Thymus (tissue), 11 donors: ENCODE results near the gene ATP1B1. TPM values are rescaled to one million over a fixed set of nuclear protein-coding genes. Genes with fewer than 3 reads are reported as not detected.

Experiments
- DNase-seq, 9 donors: peaks; one replicate each; pipeline ENCODE4 v3.0.0-alpha.2; 2013; ENCODE audit warnings: low spot score in 9 of 9, low read depth in 6 of 9, missing footprints in 1 of 9
- H3K27ac ChIP-seq, 2 donors: one replicate each; pipeline ENCODE4 v1.5.1; 2013; ENCODE audit warnings: control low read depth in 1 of 2, low read depth in 1 of 2, low read length in 1 of 2, mild to moderate bottlenecking in 1 of 2, moderate library complexity in 1 of 2
- H3K27me3 ChIP-seq, 2 donors: one replicate each; pipeline ENCODE4 v1.5.1; 2013; ENCODE audit warnings: low read length in 1 of 2; ENCODE audit not compliant: control insufficient read depth in 2 of 2, insufficient read depth in 1 of 2
- H3K36me3 ChIP-seq, 2 donors: one replicate each; pipeline ENCODE4 v1.5.1; 2013; ENCODE audit warnings: low read length in 1 of 2, mild to moderate bottlenecking in 1 of 2, moderate library complexity in 1 of 2; ENCODE audit not compliant: control insufficient read depth in 2 of 2, insufficient read depth in 2 of 2
- H3K4me1 ChIP-seq, 2 donors: one replicate each; pipeline ENCODE4 v1.5.1; 2013; ENCODE audit warnings: low read length in 2 of 2; ENCODE audit not compliant: control insufficient read depth in 2 of 2, insufficient read depth in 2 of 2
- H3K4me3 ChIP-seq, 2 donors: one replicate each; pipeline ENCODE4 v1.5.1; 2013; ENCODE audit warnings: low read length in 2 of 2, control low read depth in 1 of 2, mild to moderate bottlenecking in 1 of 2
- H3K9me3 ChIP-seq, 2 donors: one replicate each; pipeline ENCODE4 v1.5.1; 2013; ENCODE audit warnings: low read length in 1 of 2, mild to moderate bottlenecking in 1 of 2; ENCODE audit not compliant: control insufficient read depth in 2 of 2, insufficient read depth in 1 of 2
- WGBS: extraction: QIAGEN DNeasy Blood & Tissue Kit; methylation state at CpG from one replicate; pipeline ENCODE4 v1.1.7; 2013; 5-methylcytosine and 5-hydroxymethylcytosine counted together
- polyA plus RNA-seq: library from polyadenylated mRNA; stranded (reverse); fragments of 200-250 nt; gene quantifications from one replicate; pipeline ENCODE4 v1.2.3, GENCODE V29; 2013
- total RNA-seq: library from RNA; stranded (reverse); fragments of 120-200 nt; gene quantifications from one replicate; pipeline ENCODE4 v1.2.4, GENCODE V29; 2013
- donor health status: healthy.

ATP1B1 gene
- total and polyA plus RNA-seq, 2 donors, result 10.7 to 41.8 TPM

GRCh38 chr1:169072945-169073725 lies 33.4 kb upstream of the ATP1B1 start:
- no peaks in the 10 kb centered on the region for H3K9me3 ChIP-seq
- H3K27ac ChIP-seq, result no peak overlapping the region
- H3K4me1 ChIP-seq, result no peaks in the 10 kb centered on the region
- no peak overlapping the region for H3K4me3 ChIP-seq
- no peaks in the 10 kb centered on the region for H3K36me3 ChIP-seq
- no peaks in the 10 kb centered on the region for H3K27me3 ChIP-seq
- no peak for DNase-seq
- 95% methylated on average over 6 of the region's 6 CpGs for WGBS

DNA sequence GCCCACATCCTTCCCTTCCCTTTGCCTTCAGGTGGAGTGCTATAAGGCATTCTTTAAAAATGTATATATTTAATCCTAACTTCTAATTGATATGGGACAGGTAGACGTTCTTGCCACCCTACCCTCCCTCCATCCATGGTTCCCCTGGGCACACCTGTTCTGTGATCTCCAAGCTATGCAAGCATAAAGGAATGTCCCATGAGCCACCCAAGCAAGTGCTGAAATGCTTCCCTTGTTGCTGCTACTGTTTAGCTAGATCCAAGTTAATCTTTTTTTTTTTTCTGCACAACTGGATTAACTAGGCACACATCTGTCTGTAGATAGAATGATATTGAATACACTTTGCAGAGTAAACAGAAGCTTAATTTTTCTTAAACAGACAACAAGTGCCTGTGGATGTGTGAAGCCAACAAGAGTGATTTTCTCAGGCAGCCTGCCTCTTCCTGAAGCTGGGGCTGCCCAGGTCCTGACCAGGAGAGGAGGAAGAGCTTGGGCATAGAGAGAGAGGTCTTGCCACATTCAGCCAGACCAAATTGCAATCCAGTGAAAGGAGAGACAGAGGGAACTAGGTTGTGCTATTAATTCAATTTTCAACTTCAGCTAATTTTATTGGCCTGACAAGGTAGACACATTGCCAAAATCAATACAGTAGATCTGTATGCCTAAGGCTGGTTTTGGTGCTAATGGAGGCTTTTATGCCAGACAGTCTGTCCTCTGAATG lies 28.2 kb upstream of the ATP1B1 start:
- DNase-seq, result no peak
- H3K27ac ChIP-seq, result no peak overlapping the region
- 95% methylated on average over 1 of the region's 1 CpG for WGBS

GRCh38 chr1:169081503-169082123 lies 24.9 kb upstream of the ATP1B1 start:
- Histone ChIP-seq H3K4me3 (no peak overlapping the region), H3K4me1 (no peaks in the 10 kb centered on the region), H3K27me3 (no peaks in the 10 kb centered on the region), H3K9me3 (no peaks in the 10 kb centered on the region), H3K36me3 (no peaks in the 10 kb centered on the region), H3K27ac (no peak overlapping the region)
- 96% methylated on average over 5 of the region's 5 CpGs for WGBS
- no peak for DNase-seq

More for the DNA sequence above, 28.2 kb upstream of the ATP1B1 start:
- H3K4me1 ChIP-seq, result no peaks in the 10 kb centered on the region
- no peaks in the 10 kb centered on the region for H3K36me3 ChIP-seq
- no peaks in the 10 kb centered on the region for H3K9me3 ChIP-seq
- H3K4me3 ChIP-seq, result no peak overlapping the region
- no peaks in the 10 kb centered on the region for H3K27me3 ChIP-seq

- no peaks in the 10 kb centered on the region for H3K4me1 ChIP-seq
- no peak overlapping the region for H3K4me3 ChIP-seq
- no peak for DNase-seq
- no peak overlapping the region for H3K27ac ChIP-seq
- 65% methylated on average over 2 of the region's 2 CpGs for WGBS
- no peaks in the 10 kb centered on the region for H3K9me3 ChIP-seq
- H3K36me3 ChIP-seq, result no peaks in the 10 kb centered on the region
- no peaks in the 10 kb centered on the region for H3K27me3 ChIP-seq
Measured at GRCh38 chr1:169085911-169086310, 20.6 kb upstream of the ATP1B1 start.

DNA sequence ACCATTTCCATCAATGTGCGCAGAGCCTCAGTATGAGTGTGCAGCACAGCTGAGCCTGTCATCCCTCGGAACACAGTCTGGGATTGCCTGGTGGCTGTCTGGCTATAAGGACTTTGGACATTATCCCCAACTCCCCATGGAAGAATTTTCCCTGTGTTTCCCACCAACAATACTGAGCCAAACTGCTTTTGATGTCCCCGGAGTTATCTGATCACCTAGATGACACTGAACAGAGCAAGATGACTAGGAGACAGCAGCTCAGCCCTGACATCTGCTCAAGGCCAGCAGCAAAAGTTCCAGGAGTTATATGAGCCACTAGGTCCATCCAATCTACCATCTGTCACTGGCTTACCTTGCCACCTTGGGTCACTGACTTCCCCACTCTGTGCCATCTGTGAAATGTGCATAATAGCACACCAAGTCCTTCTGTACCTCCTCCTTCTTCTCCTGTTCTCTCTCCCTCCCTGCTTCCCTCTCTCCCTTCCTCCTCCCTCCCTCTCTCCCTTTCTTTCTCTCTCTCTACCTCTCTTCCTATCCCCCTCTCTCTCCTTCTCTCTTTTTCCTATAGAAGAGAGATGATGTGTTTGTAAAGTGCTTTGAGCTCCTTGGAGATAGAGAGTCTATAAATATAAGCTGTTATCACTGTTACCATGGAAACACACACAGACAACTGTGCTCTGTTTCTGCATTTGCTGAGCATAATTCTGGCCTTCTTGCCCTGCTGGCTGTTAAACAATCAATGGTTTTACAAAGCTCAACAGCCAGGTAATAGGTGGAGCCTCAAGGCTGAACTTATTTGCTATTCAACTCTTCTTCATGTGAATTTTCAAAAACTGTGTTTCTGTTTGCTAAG lies 19.7 kb upstream of the ATP1B1 start:
- H3K36me3 ChIP-seq, result no peaks in the 10 kb centered on the region
- H3K27me3 ChIP-seq, result no peaks in the 10 kb centered on the region
- 96% methylated on average over 3 of the region's 3 CpGs for WGBS
- no peak overlapping the region for H3K27ac ChIP-seq
- no peaks in the 10 kb centered on the region for H3K9me3 ChIP-seq
- H3K4me1 ChIP-seq, result no peaks in the 10 kb centered on the region
- H3K4me3 ChIP-seq, result no peak overlapping the region
- no peak for DNase-seq

- DNase-seq, result no peak
- 99% methylated on average over 4 of the region's 4 CpGs for WGBS
Measured at GRCh38 chr1:169087876-169088275, 18.6 kb upstream of the ATP1B1 start.

GRCh38 chr1:169089776-169090175 lies 16.7 kb upstream of the ATP1B1 start:
- H3K9me3 ChIP-seq, result no peaks in the 10 kb centered on the region
- DNase-seq, result no peak
- H3K4me3 ChIP-seq, result no peak overlapping the region
- H3K4me1 ChIP-seq, result peaks cover 6% of the 10 kb centered on the region in 2 donors
- no peaks in the 10 kb centered on the region for H3K36me3 ChIP-seq
- WGBS, result 97% methylated on average over 2 of the region's 2 CpGs
- no peaks in the 10 kb centered on the region for H3K27me3 ChIP-seq
- no peak overlapping the region for H3K27ac ChIP-seq

More at GRCh38 chr1:169087876-169088275, 18.6 kb upstream of the ATP1B1 start:
- Histone ChIP-seq H3K4me3 (no peak overlapping the region), H3K27ac (no peak overlapping the region), H3K36me3 (no peaks in the 10 kb centered on the region), H3K4me1 (no peaks in the 10 kb centered on the region), H3K9me3 (no peaks in the 10 kb centered on the region), H3K27me3 (no peaks in the 10 kb centered on the region)

GRCh38 chr1:169090308-169090899 lies 16.1 kb upstream of the ATP1B1 start:
- Histone ChIP-seq H3K9me3 (no peaks in the 10 kb centered on the region), H3K36me3 (no peaks in the 10 kb centered on the region)
- WGBS, result 85% methylated on average over 4 of the region's 4 CpGs

More at GRCh38 chr1:169090308-169090899, 16.1 kb upstream of the ATP1B1 start:
- H3K4me1 ChIP-seq, result peaks cover 6% of the 10 kb centered on the region in 2 donors
- no peak for DNase-seq
- no peaks in the 10 kb centered on the region for H3K27me3 ChIP-seq
- no peak overlapping the region for H3K4me3 ChIP-seq
- H3K27ac ChIP-seq, result no peak overlapping the region
